OCI-LY7 (cell line): Measurements from ENCODE around the gene DEDD2. TPM values are rescaled to one million over a fixed set of nuclear protein-coding genes. Genes with fewer than 3 reads are reported as not detected.

Experiments used
- BruUV-seq: library from RNA; stranded (reverse); fragments of 400-500 nt; replicated peaks from 2 replicates; lab custom pipeline; 2021; lab: Mats Ljungman, UMichigan
- CTCF ChIA-PET: fragments of 300-600 bp; sonication (Branson Sonifier 250); formaldehyde crosslinking; loops from one replicate; lab custom pipeline; 2022; ENCODE audit warnings: antibody characterized with exemption; ENCODE audit not compliant: unreplicated experiment; lab: Charles Lee
- POLR2A ChIA-PET: fragments of 300-600 bp; sonication (Branson Sonifier 250); formaldehyde crosslinking; loops from one replicate; lab custom pipeline; 2022; ENCODE audit warnings: antibody characterized with exemption; lab: Charles Lee
- DNase-seq: peaks from one replicate; pipeline ENCODE4 v3.0.0-alpha.2; 2015; ENCODE audit warnings: low spot score
- H2AFZ ChIP-seq: fragments of 200-600 bp; sonication (generic), shearing (Covaris generic); 2 replicates; pipeline ENCODE4 v1.6.1; 2014; ENCODE audit warnings: mild to moderate bottlenecking, antibody characterized with exemption, low read length, moderate library complexity
- H3K27ac ChIP-seq: fragments of 200-600 bp; sonication (generic); 2 replicates; pipeline ENCODE4 v1.5.1; 2014; ENCODE audit warnings: mixed run types, low read depth, mild to moderate bottlenecking, moderate library complexity, low read length, inconsistent platforms; ENCODE audit not compliant: poor library complexity, severe bottlenecking
- H3K36me3 ChIP-seq: fragments of 200-600 bp; sonication (generic); 2 replicates; pipeline ENCODE4 v1.6.1; 2014; ENCODE audit warnings: mild to moderate bottlenecking, antibody characterized with exemption, low read length, moderate library complexity, mixed read lengths; ENCODE audit not compliant: insufficient read depth
- H3K4me1 ChIP-seq: fragments of 200-600 bp; sonication (generic); 2 replicates; pipeline ENCODE4 v1.5.1; 2014; ENCODE audit warnings: mild to moderate bottlenecking, low read length; ENCODE audit not compliant: insufficient read depth, poor library complexity, severe bottlenecking
- H3K4me2 ChIP-seq: fragments of 200-600 bp; sonication (generic); 2 replicates; pipeline ENCODE4 v1.6.1; 2014; ENCODE audit warnings: mild to moderate bottlenecking, low read length
- H3K4me3 ChIP-seq: fragments of 200-600 bp; sonication (generic); 2 replicates; pipeline ENCODE4 v1.5.1; 2014; ENCODE audit warnings: mild to moderate bottlenecking, low read depth, low read length; ENCODE audit not compliant: poor library complexity, severe bottlenecking
- H3K79me2 ChIP-seq: fragments of 200-600 bp; sonication (generic); 2 replicates; pipeline ENCODE4 v1.6.1; 2016; ENCODE audit warnings: low read depth, mild to moderate bottlenecking, low read length, moderate library complexity, mixed read lengths; ENCODE audit not compliant: insufficient read depth
- H3K9me2 ChIP-seq: fragments of 200-600 bp; sonication (generic); 2 replicates; pipeline ENCODE4 v1.6.1; 2016; ENCODE audit warnings: mild to moderate bottlenecking, low read length, mixed read lengths; ENCODE audit not compliant: insufficient read depth
- H3K9me3 ChIP-seq: fragments of 200-600 bp; sonication (generic); 2 replicates; pipeline ENCODE4 v1.6.1; 2014; ENCODE audit warnings: mild to moderate bottlenecking, mixed run types, low read length, mixed read lengths
- H4K20me1 ChIP-seq: fragments of 200-600 bp; sonication (generic); 2 replicates; pipeline ENCODE4 v1.6.1; 2014; ENCODE audit warnings: mild to moderate bottlenecking, antibody characterized with exemption, low read length, moderate library complexity, mixed read lengths; ENCODE audit not compliant: insufficient read depth
- CTCF ChIP-seq: fragments of 200-600 bp; sonication (generic); conservative IDR thresholded peaks from 2 replicates; pipeline ENCODE4 v1.5.1; 2014; ENCODE audit warnings: mild to moderate bottlenecking, antibody characterized with exemption, low read length, moderate library complexity, mixed read lengths
- EZH2phosphoT487 ChIP-seq: fragments of 200-600 bp; sonication (generic); IDR thresholded peaks from 2 replicates; pipeline ENCODE4 v1.6.1; 2018; ENCODE audit warnings: low read depth, borderline replicate concordance, mild to moderate bottlenecking, mixed run types, antibody characterized with exemption, low read length, moderate library complexity, mixed read lengths
- intact Hi-C: fragments of 100-400 bp; cut with micrococcal nuclease; formaldehyde crosslinking; loops from one replicate; pipeline ENCODE4 v1.10.0; 2022; ENCODE audit not compliant: unreplicated experiment
- total RNA-seq, 2 experiments: library from RNA; depleted of rRNA in 1 of 2; stranded (reverse); fragments of >200 nt in 1 of 2; shearing (Covaris generic) in 1 of 2; gene quantifications; 2 replicates each; pipeline ENCODE4 v1.2.3, GENCODE V29; 2014 to 2022

Gene DEDD2
- total RNA-seq, 2 experiments from 2014 or later, result 15.5 to 41.9 TPM

GRCh38 chr19:42203700-42204099 is 13.8 kb downstream of the DEDD2 start:
- BruUV-seq, result no TSS peak
- no peak overlapping the region for H2AFZ ChIP-seq
- no peak overlapping the region for H3K4me3 ChIP-seq
- no peak overlapping the region for H3K4me2 ChIP-seq
- peaks cover 6% of the 10 kb centered on the region; the same call in 1 of the 2 replicates for H3K79me2 ChIP-seq
- TF ChIP-seq CTCF (no peak), EZH2phosphoT487 (no peak)
- POLR2A ChIA-PET, result no interaction called here
- H3K4me1 ChIP-seq, result peaks cover 48% of the 10 kb centered on the region
- no peaks in the 10 kb centered on the region for H3K9me3 ChIP-seq
- DNase-seq, result no peak
- H3K27ac ChIP-seq, result no peak overlapping the region
- no peaks in the 10 kb centered on the region for H3K9me2 ChIP-seq
- intact Hi-C loops, result no loop called here
- peaks cover 95% of the 10 kb centered on the region for H3K36me3 ChIP-seq
- peaks cover 4% of the 10 kb centered on the region; the same call in 1 of the 2 replicates for H4K20me1 ChIP-seq
- CTCF ChIA-PET, result no interaction called here

DNA sequence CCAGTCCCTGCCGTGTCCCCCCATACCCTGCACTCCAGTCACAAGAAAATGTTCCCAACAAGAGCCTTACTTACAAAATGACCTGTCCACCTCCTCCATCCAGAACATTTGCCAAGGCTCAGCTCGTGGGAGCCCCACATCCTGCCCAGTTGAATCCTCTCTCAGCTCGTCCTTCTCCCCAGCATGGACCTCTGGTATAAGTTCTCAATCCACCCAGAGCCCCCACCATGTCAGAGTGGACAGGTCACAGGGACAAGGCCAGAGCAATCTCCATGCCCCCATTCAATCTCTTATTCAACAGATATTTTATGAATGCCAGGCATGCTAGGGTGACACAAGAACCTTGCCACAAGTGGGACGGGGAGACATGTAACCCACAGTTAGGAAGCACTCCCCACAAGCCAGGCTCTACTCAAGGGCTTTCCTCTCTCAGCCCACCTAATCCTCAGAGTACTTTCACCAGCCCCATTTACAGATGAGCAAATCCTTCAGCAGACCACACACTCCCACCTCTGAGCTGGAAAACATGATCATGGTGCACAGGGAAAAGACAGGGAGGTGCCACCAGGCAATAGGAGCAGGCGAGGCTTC is 15.1 kb downstream of the DEDD2 start:
- Histone ChIP-seq H3K36me3 (peaks cover 93% of the 10 kb centered on the region), H3K4me1 (peaks cover 60% of the 10 kb centered on the region), H3K4me2 (peak overlapping the region; percentile 25; the same call in 1 of the 2 replicates), H3K9me2 (no peaks in the 10 kb centered on the region), H3K4me3 (no peak overlapping the region), H2AFZ (no peak overlapping the region), H3K79me2 (peaks cover 6% of the 10 kb centered on the region; the same call in 1 of the 2 replicates), H3K9me3 (no peaks in the 10 kb centered on the region), H3K27ac (peak overlapping the region; percentile 76), H4K20me1 (peaks cover 4% of the 10 kb centered on the region; the same call in 1 of the 2 replicates)
- ChIA-PET POLR2A (interaction anchor here (0.5 kb wide), 1 partner anchor 26 kb away, joined by 3 read pairs; no protein-coding TSS in a partner anchor), CTCF (no interaction called here)
- no peak for TF ChIP-seq EZH2phosphoT487
- no peak for TF ChIP-seq CTCF
- DNase-seq, result no peak
- intact Hi-C loops, result no loop called here
- no TSS peak for BruUV-seq

- Histone ChIP-seq H3K4me2 (peak overlapping the region; percentile 25), H3K9me3 (no peaks in the 10 kb centered on the region), H3K4me1 (peaks cover 66% of the 10 kb centered on the region), H4K20me1 (peaks cover 4% of the 10 kb centered on the region; the same call in 1 of the 2 replicates), H3K79me2 (peaks cover 6% of the 10 kb centered on the region; the same call in 1 of the 2 replicates), H3K27ac (peak overlapping the region; percentile 76), H3K9me2 (no peaks in the 10 kb centered on the region), H3K4me3 (no peak overlapping the region), H2AFZ (no peak overlapping the region), H3K36me3 (peaks cover 94% of the 10 kb centered on the region)
- CTCF ChIA-PET, result no interaction called here
- no TSS peak for BruUV-seq
- intact Hi-C loops, result no loop called here
- TF ChIP-seq EZH2phosphoT487 (no peak), CTCF (no peak)
- peak; percentile 24 for DNase-seq
- POLR2A ChIA-PET, result interaction anchor here (0.5 kb wide), 1 partner anchor 25 kb away, joined by 3 read pairs; no protein-coding TSS in a partner anchor
Observed at GRCh38 chr19:42201489-42202289, 15.8 kb downstream of the DEDD2 start.
